OCI-M2 (cell line): ENCODE results near the gene TCEANC2.

Experiments
- DNase-seq: peaks from one replicate; lab custom pipeline; 2025; ENCODE audit not compliant: unreplicated experiment; lab: John Stamatoyannopoulos, UW

Gene TCEANC2

DNA sequence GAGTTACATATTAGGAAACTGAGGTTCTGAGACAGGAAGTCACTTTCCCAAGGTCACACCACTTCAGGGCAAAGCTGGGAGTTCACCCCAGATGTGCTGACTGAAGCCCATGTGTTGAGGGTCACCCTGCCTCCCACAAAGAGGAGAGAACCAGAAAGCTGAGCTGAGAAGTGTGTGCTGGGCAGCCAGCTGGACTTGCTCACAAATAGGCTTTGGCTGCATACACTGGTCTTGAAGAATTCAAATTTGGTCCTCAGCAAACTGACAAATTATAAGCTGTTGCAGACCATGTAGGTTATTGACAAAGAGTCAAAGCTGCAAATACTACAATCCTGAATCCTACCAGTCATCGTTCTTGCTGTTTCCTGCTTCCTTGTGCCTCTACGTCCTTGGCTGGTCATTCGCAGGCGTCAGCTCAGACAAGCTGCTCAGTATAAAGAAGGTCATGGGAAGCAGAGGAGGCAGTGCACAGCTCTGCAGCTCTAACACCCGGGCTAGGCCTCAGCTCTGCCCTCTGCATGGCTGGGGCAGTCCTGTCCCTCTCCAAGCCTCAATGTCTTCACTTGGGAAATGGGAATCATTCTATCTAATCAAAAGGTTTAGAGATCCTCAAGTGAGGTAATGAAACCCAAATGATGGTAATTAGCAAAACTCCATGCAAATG is 59.4 kb downstream of the TCEANC2 start:
- DNase-seq: no peak

DNA sequence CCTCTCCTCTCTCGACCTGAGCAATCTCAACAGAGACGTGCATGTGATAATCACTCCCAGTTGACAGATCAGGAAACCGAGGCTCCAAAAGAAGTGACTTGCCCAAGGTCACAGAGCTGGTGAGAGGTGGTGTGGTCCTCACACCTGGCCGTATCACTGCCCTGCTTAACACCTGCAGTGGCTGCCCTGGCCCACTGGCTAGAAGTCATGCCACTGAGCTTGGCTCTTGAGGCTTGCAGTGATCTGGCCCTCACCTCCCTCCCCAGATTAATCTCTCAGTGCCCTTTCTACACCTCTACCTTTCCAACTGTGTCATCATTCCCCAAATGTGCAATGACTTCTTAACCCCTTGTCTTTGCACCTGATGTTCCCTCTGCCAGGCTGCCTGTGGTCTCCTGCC is 60.6 kb downstream of the TCEANC2 start:
- DNase-seq: no peak

DNA sequence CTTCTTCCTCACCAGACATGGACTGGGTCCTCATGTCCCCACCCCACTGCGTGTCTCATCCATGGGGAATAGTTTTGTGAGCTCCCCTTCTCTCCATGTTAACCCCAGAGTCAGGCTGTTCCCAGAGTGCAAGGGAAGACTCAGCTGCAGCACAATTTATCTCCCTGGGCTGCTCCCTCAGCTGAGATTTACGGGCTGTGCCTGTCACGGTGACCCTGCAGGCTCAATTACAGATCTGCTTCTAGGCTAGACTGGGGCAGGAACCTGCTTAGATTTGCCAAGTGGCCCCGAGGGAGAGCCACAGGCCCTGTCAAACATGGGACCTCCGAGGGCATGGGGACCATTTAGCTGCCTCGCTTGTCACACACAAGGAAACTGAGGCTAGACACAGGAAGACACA is 61.5 kb downstream of the TCEANC2 start:
- no peak for DNase-seq

DNA sequence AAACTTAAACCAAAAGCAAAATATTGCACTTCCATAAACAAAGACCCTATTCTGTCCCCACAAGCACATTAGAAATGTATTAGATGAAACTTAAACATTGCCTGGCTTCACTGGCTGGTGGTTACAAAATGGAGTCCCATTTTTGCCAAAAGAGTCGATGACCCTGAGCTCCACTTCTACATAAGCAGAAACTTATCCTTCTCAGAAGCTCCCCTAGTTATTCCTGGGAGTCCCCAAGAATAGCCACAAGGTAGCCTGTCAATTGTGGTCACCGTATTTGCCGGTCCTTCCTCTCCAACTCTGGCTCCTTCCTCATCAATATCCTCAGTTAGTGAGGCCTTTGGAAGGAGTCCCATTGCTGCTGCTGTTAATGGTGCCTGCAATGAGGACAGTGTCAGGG is 62.1 kb downstream of the TCEANC2 start:
- no peak for DNase-seq

DNA sequence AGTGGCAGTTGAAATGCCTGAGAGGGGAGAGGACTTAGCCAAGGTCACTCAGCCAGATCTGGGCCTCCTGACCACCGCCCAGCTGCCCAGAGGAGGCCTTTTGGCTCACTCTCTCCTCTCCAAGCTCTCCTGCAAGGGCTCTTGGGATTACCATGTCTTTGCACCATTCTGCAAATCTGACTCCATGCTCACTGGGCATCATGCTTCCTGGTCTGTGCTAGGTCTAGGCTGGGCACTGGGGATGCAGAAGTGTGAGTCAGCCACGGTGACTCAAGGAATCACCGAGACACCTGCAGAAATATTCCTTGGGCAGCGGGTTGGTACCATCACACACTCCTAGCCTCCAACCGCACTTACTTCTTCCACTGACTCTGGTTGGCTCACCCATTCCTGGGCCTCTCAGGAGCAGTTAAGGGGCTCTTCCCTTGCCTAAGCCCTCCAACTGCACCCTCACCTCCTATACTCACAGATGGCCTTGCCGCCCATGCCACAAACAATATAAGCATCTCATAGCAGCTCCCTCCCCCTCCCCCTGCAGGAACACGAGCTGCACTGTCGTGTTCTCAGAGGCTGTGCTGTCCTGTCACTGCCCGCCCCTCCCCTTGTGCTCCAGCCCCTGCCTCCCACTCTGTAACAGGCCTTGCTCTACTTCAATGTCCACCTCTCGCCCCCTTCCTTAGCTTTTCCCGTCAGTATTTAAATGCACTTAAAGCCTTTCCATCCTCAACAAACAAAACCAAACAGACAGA is 64.6 kb downstream of the TCEANC2 start:
- DNase-seq: no peak

DNA sequence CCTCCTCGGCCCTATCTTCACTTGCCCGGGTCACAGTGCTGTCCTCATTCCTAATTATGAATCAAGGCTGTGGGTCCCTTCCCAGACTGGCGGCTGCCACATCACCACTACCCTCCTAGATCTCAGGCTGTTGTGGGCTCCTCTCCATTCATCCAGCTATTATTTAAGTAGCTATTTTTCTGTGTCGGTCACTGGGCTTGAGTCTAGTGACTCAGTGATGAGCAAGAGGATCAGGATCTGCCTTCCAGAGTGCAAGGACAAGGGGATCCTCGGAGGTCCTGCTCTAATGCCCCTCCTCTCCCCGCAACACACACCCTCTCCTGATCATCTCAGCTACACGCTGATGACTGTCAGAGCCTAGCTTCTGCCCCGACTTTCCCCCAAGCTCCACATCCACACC is 65.3 kb downstream of the TCEANC2 start:
- no peak for DNase-seq

DNA sequence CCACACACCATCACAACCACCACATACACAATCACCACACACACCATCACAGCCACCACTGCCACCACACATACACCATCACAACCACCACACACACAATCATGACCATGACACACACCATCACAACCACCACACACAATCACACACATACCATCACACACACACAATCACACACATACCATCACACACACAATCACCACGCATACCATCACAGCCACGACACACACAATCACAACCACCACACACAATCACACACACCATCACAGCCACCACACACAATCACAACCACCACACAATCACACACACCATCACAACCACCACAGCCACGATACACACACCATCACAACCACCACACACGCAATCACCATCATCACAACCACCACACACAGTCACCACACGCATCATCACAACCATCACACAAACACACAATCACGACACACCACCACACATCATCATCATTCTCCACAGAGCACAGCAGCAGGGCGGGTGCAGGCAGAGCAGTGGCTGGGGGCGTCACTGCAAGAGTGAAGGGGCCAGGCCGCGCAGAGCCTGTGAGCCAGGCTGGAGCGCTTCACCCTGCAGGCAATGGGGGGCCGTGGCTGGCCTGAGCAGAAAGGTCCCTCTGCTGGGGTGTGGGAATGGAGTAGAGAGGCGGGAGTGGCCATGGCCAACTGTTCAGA is 66.8 kb downstream of the TCEANC2 start:
- no peak for DNase-seq

DNA sequence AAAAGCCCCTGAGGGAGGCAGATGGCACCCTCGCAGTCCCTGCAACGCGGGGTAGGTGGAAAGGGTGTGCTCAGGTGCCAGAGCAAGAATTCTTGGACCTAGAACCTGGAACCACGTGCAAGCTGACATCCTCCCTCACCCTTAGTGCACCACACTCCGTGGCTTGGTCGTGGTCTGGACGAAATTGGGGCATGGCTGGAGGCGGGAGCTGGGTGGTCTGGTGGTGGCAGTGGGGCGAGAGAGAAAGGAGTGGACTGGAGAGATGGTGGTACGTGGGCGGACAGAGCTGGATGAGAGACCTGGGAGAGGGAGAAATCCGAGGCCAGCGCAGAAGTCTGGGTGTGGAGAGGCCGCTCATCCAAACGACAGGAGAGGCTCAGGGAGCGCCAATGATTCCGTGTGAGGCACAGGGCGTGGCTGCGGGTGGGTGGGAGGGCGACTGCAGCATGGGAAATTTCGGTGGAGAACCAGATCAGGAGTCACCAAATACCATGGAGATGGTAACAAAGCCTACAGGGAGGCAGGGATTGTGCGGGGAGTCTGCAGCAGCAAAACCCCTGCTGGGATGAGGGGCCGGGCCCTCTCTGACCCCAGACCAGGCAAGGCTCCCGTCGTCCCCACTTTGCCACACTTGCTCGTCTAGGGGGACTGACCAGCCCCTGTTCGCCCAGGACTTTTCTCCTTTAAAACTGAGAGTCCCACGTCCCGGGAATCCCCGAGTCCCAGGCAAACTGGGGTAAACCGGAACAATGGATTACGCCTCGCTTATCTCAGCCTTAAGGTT is 67.5 kb downstream of the TCEANC2 start:
- no peak for DNase-seq

DNA sequence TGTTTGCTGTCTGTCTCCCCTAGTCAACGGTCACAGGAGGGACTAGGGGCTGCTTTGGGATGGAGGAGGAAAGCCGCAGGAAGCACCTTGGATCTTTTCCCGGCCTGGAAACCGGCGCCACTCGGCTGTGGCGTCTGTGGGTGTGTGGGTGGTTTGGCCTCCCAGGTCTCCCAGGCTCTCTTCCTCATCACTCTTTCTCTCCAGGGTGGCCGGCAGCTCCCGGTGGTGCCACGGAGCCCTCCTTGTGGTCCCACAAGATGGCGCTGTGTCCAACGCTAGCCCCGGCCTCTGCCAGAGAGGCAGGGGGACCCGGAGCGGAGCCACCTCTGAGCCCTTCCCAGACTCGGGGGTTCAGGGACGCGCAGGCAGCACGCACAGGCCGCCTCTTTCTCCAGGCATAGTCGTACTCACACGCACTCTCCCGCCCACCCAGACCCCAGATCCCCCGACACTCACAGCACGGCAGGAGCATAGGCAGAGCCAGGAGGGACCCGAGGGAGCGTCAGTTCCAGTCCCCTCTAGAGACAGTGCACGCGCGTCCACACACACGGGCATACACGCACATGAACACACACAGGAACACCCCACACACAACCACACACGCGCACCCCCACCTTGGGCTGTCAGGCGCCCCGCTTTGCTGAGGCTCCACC is 68.2 kb downstream of the TCEANC2 start:
- peak; percentile 21 for DNase-seq

DNA sequence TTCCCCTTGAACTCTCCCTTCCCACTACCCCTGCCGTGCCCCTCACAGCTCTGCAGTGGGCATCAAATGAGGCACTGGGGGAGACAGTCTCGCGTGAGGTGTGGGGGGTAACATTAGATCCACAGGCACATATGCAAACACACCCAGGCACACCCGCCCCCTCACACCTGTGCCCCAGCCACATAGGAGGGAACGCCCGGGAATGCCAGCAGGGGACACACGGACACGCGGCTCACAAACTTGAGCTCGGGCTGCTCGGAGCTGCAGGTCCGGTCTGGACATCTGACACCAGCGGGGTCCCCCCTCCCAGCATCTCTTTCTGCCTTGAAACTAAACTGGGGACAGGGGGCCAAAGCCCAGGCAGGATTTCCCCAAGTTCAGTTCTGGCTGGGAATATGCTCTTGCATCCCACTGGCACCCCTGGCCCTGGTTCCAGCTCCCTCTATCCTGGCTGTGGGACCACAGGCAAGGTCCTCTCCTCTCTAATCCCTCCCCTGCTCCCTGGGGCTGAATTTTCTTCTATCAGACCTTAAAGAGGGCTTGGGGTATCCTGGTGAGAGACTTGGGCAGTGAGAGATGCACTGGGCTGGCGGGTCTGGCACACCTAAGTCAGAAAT is 68.8 kb downstream of the TCEANC2 start:
- no peak for DNase-seq

DNA sequence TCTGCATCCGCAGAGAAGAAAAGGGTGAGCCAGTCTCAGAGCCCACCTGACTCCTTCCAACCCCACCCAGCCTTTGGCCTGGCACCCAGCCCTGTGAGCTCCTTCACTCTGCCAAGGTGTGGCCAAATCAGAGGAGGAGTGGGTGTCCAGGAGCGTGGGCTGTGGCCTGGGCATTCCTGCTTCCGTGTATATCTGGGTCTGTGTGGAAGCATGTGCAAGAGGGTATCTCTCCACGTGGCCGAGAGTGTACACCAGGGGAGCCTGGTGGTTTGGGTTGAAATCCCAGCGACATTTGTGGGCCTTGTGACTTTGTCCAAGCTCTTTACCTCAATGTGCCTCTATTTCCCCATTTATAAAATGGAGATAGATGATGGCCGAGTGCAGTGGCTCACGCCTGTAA is 69.6 kb downstream of the TCEANC2 start:
- DNase-seq: no peak

DNA sequence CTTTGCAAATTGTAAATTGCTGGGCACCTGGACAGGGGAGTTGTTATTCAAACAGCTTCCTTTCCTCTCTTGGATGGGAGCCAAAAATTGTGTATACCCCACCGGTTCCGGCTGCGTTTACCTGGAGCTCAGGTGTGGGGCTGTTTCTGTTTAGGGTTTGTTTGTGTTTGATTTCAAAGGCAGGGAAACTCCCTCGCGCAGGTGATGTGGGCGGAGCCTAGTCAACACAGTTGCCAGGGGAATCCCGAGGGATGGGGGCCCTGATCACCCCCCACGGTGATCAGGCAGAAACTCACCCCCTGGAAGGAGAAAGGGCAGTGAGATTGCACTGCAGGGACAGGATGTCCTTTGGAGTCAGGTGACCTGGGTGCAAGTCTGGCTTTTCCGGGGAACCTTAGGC is 71.1 kb downstream of the TCEANC2 start:
- DNase-seq: no peak

DNA sequence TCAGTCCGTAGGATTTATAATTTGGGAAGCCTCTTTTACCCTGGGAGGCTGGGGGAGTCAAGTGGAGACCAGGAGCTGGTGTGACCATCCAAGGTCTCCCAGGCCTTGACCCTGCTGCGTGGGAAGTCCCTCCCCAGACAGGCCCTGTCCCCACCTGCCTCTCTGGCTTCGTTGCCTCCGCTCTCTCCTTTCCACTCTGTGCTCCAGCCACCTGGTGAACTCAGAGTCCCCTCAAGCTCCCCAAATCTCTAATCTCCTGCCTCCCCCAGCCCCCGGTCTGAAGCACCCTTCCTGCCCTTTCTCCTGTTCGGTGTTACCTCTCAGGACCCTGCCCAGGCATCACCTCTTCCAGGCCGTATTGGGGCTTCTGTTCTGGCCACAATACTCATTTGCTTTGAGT is 71.5 kb downstream of the TCEANC2 start:
- DNase-seq: no peak

DNA sequence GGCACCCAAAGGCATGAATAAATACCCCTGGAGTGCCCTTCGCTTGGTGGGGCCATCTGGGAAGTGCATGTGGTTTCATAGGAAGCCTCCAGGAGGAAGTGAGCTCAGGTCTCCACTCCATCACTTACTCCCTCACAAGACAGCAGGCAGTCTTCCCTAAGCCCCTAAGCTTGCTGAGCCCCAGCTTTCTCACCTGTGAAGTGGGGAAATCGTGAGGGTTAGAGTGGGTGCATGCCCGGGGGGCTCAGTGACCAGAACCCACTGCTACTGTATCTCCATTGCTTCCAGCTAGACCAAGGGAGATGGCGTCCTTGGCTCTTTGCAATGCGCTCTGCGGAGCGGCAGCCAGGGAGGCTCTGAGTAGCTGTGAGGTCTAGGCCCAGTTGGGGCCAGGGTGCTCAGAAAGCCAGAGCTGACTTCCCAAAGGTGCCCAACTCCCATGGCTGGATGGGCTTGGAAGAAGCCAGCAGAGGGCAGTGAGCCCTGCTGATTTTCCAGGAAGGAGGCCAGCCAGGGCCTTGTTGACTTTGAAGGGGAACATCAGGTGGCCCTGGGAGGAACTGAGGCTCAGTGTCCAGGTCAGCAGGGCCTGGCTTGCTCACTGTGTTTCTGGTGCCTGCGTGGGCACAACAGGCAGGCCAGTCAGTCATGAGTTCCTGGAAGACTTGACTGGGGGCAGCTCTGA is 72.1 kb downstream of the TCEANC2 start:
- DNase-seq: no peak

DNA sequence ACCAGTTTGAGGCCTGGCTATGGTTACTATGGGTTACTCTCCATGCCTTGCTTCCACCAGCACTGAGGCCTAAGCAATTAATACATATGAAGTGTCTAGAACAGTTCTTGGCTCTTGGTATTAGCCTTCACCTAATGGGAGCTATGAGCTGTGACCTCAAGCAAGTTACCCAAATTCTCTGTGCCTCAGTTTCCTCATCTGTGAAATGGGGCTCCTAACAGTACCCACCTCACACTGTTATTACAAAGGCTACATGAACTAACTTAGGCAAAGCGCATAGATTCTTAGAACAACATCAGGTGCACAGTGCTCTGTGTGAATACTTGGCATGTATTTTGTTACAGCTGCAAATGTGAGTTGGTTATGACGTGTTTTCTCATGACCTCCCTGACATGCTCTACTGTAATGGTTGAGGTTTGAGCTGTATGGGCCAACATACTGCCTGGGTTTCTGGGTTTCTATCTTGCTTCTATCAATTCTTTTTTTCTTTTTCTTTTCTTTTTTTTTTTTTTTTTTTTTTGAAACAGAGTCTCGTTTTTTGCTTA is 72.9 kb downstream of the TCEANC2 start:
- DNase-seq: no peak

DNA sequence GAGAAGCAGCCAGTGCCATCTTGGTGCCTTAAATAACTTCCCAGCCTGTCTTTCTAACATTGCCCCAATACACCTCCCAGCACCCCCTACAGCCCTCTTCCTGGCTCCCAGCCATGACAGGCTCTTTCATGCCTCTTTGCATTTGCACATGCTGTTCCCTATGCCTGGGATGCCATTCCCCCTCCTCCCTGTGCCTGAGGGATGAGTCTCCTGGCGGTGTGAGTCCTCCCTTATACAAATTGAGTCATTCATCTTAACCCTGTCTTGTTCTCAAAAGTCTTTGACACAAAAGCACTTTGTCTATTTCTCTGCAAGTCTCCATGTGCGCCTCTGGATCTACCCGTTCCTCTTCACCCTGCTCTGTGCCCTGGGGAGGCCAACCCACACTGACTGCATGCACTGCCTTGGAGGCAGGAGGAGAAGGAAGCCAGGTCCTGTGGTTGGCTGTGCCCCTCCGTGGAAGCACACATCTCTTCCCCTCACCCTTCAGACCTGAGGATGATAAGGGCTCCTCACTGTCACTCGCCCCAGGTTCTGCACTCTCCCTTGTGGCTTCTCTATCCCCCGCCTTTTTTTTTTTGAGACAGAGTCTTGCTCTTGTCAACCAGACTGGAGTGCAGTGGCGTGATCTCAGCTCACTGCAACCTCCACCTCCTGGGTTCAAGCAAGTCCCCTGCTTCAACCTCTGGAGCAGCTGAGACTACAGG is 74.3 kb downstream of the TCEANC2 start:
- no peak for DNase-seq

DNA sequence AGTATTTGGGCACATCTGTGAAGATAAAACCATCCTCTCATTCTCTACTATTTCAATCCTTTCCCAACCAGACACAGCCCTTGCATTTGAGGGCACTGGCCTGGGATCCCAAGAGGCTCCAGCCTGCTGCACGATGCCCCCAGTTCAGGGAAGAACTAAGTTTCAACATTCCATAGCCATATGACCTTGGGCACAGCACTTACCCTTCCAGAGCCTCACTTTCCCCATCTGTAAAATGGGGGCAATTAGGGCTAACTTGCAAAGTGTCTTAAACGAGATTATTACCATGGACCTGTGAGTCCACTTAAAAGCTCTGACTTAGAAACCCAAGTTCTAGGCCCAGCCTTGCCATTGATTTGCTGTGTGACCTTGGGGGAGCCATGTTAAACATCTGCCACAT is 76.5 kb downstream of the TCEANC2 start:
- no peak for DNase-seq

DNA sequence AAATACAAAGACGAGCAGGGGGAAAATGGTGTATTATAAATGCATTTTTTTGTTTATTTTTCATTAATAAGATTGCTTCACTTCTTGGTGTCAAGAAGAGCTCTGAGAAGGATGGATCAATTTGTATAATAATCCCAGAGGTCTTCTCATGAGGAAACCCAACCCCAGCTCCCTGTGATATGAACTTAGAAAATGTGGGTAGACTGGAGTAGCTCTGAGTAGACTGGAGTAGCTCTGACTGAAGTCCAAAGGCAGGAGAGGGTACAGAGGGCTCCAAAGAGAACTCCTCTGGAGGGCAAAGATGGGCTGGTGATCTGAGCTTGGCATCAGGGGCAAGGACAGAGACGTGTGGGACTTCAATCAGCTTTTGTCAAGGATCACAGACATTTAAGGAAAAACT is 78.0 kb downstream of the TCEANC2 start:
- DNase-seq: no peak

DNA sequence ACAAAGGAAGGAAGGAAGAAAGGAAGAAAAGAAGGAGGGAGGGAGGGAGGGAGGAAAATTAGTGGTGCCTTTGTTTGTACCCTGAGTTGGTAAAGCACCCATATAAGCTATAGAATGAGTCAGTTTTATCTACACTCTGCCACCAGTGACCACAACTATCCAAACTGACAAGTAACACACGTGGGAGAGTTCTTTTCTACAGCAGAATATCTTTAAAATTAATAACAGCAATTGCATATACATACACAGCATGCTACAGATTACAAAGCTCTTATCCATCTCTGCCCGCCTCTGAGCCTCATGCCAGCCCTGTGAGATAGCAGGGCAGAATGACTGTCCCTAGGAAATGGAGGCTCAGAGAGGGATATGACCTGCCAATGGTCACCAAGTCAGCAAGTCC is 79.1 kb downstream of the TCEANC2 start:
- no peak for DNase-seq
